Neural cell (in vitro differentiated cells): Measurements from ENCODE around the gene ZNF536.

Source experiments
- CTCF ChIP-seq: fragments of 450-650 bp; IDR thresholded peaks from 2 replicates; pipeline ENCODE4 v1.5.1; 2014; ENCODE audit warnings: antibody characterized with exemption, mild to moderate bottlenecking, moderate library complexity; ENCODE audit not compliant: poor library complexity, severe bottlenecking
- EP300 ChIP-seq: fragments of 450-650 bp; conservative IDR thresholded peaks from 2 replicates; pipeline ENCODE4 v1.6.1; 2014; ENCODE audit warnings: antibody characterized with exemption, mild to moderate bottlenecking, moderate library complexity; ENCODE audit not compliant: poor library complexity, severe bottlenecking
- POLR2AphosphoS5 ChIP-seq: IDR thresholded peaks from 2 replicates; pipeline ENCODE4 v1.6.1; 2012
- RAD21 ChIP-seq: fragments of 450-650 bp; conservative IDR thresholded peaks from 2 replicates; pipeline ENCODE4 v1.6.1; 2014; ENCODE audit warnings: antibody characterized with exemption, mild to moderate bottlenecking, moderate library complexity
- TAF1 ChIP-seq: IDR thresholded peaks from 2 replicates; pipeline ENCODE4 v1.6.1; 2012; ENCODE audit warnings: low read depth

DNA sequence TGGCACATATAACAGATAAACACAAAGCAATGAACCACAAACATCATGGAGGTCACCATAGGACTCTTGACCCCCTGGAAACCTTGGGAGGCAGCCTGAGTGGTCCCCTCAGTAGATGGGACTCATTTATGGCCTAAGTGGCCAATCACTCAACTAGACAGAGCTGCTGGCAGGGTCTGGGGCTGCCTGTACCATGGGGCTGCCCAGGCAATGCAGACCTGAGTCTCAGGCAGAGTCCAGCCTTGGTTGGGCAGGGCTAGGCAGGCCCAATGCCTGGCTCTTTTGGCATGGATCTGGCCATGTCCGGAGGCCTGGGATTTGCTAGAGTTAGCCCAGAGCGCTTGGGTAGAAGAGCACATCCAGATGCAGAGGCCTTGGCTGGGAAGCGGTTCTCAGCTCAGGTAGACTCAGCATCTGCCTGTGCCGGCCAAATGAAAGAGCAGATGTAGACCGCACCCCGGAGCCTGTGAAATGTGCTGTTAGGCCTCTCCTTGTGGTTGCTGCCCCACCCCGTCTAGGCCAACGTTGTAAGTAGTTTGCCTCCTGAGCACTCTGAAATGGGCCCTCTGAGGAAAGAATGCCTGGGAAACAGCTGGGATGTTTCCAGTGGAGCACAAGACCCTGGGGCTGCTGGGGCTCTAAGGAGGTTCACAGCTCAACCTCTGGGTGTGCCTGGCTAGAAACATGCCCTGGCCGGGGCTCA is 171.2 kb downstream of the ZNF536 start:
- TF ChIP-seq CTCF (no peak), RAD21 (no peak), TAF1 (no peak), EP300 (no peak), POLR2AphosphoS5 (no peak)
